PFSK-1 (cell line): ENCODE data around the gene MT1E.

ENCODE experiments used
- FOXP2 ChIP-seq: optimal IDR thresholded peaks from 2 replicates; pipeline ENCODE3; 2011; ENCODE audit warnings: borderline replicate concordance, control low read depth, inconsistent platforms; ENCODE audit not compliant: insufficient read depth; ENCODE audit errors: extremely low read length, extremely low read depth
- POLR2AphosphoS5 ChIP-seq: IDR thresholded peaks from 2 replicates; pipeline ENCODE4 v1.6.1; 2012; ENCODE audit warnings: low read depth, mild to moderate bottlenecking, control low read depth, low read length, moderate library complexity
- SIN3A ChIP-seq: IDR thresholded peaks from 2 replicates; pipeline ENCODE4 v1.6.1; 2012; ENCODE audit warnings: mild to moderate bottlenecking, low read length, moderate library complexity, borderline replicate concordance; ENCODE audit not compliant: insufficient read depth
- TAF1 ChIP-seq: IDR thresholded peaks from 2 replicates; pipeline ENCODE4 v1.6.1; 2012; ENCODE audit warnings: low read length, control low read depth, borderline replicate concordance; ENCODE audit not compliant: insufficient read depth
- TF ChIP-seq, protein P1 (sequence below), 2 experiments: IDR thresholded peaks; 2 replicates each; pipeline versions ENCODE4 v1.6.1 to v1.8.0; 2011 to 2012; ENCODE audit warnings: low read depth in 2 of 2, low read length in 2 of 2, control low read depth in 1 of 2, inconsistent platforms in 1 of 2, mild to moderate bottlenecking in 1 of 2, moderate library complexity in 1 of 2; ENCODE audit not compliant: insufficient read depth in 1 of 2

Gene MT1E

DNA sequence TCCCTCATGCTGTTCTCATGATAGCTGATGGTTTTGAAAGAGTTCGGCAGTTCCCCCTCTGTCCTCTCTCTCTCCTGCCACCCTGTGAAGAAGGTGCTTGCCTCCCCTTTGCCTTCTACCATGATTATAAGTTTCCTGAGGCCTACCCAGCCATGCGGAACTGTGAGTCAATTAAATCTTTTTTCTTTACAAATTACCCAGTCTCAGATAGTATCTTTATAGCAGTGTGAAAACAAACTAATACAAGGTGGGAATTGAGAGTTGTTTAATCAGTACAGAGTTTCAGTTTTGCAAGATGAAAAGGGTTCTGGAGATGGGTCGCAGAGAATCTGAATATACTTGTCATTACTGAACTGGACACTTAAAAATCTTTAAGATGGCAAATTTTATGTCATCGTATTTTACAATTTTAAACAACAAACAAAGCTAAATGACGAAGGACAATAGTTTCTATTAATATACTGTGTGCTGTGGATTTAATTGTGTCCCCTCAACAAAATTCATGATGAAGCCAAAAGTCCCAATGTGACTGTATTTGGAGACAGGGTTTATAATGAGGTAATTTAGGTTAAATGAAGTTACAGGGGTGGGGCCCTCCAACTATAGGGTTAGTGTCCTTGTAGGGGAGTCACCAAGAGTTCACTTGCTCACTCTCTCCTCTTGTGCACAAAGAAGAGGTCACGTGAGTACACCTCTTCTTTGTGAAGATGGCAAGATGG, 31.8 kb upstream of the MT1E start:
- TF ChIP-seq FOXP2 (no peak), TAF1 (no peak), POLR2AphosphoS5 (no peak), SIN3A (no peak)
- TF ChIP-seq, protein P1, sequence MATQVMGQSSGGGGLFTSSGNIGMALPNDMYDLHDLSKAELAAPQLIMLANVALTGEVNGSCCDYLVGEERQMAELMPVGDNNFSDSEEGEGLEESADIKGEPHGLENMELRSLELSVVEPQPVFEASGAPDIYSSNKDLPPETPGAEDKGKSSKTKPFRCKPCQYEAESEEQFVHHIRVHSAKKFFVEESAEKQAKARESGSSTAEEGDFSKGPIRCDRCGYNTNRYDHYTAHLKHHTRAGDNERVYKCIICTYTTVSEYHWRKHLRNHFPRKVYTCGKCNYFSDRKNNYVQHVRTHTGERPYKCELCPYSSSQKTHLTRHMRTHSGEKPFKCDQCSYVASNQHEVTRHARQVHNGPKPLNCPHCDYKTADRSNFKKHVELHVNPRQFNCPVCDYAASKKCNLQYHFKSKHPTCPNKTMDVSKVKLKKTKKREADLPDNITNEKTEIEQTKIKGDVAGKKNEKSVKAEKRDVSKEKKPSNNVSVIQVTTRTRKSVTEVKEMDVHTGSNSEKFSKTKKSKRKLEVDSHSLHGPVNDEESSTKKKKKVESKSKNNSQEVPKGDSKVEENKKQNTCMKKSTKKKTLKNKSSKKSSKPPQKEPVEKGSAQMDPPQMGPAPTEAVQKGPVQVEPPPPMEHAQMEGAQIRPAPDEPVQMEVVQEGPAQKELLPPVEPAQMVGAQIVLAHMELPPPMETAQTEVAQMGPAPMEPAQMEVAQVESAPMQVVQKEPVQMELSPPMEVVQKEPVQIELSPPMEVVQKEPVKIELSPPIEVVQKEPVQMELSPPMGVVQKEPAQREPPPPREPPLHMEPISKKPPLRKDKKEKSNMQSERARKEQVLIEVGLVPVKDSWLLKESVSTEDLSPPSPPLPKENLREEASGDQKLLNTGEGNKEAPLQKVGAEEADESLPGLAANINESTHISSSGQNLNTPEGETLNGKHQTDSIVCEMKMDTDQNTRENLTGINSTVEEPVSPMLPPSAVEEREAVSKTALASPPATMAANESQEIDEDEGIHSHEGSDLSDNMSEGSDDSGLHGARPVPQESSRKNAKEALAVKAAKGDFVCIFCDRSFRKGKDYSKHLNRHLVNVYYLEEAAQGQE (IDR thresholded peaks at IDR 0.05; ENCODE audit: insufficient read depth in 1 of 2, low read depth in 2 of 2, low read length in 2 of 2), result no peak

DNA sequence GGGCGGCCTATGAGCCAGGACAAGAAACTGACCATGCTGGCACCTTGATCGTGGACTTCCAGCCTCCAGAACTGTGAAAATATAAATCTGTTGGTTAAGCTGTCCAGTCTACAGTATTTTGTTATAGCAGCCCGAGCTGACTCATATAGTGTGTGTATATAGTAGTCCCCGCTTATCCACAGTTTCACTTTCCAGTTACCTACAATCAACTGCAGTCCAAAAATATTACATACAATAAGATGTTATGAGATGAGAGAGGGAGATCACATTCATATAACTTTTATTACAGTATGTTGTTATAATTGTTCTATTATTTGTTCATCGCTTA, 31.3 kb upstream of the MT1E start:
- TF ChIP-seq TAF1 (no peak), FOXP2 (no peak), POLR2AphosphoS5 (no peak), SIN3A (no peak)
- TF ChIP-seq, protein P1 (IDR thresholded peaks at IDR 0.05; ENCODE audit: insufficient read depth in 1 of 2, low read depth in 2 of 2, low read length in 2 of 2), result no peak

DNA sequence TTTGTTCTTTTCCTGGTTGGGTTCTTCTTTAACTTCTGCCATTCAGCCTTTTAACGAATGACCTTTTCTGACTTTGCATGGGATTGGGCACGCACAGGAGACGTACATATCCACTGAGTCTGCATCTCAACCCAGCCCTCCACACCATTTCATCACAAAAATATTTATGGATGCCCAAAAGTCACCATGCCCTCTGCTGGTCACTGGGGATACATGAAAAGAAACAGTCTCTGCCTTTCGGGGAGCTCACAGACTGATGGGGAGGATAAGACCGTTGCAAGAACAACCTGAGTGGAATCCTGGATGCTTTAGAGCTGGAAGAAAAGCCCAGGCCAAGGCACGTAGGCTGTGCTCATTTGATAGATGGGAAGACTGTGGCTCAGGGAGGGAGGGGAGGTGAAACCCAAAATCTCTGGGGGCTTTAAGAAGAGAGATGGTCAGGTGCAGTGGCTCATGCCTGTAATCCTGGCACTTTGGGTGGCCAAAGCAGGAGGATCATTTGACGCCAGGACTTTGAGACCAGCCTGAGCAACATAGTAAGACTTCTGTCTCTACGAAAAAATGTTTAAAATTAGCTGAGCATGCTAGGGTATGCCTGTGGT, 25.1 kb upstream of the MT1E start:
- TF ChIP-seq FOXP2 (no peak), SIN3A (no peak), TAF1 (no peak), POLR2AphosphoS5 (no peak)
- TF ChIP-seq, protein P1 (IDR thresholded peaks at IDR 0.05; ENCODE audit: insufficient read depth in 1 of 2, low read depth in 2 of 2, low read length in 2 of 2), result no peak

DNA sequence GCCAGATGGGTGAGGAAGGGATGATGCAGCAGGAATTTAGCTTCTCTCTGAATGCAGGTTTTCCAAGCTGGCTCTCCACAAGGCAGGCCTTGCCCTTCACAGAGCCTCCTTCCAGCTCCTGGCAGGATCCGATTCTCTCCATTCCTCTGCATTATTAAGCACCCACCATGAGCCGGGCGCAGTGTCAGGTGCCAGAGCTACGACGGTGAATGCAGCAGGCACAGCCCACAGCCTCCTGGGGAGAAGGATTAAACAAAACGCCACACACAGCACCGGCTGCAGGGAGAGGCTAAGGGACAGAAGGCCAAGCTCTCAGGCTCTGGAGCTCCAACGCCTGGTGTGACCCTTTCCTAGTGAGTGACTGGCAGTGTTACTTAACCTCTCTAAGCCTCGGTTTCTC, 24.3 kb upstream of the MT1E start:
- TF ChIP-seq TAF1 (no peak), POLR2AphosphoS5 (no peak), SIN3A (no peak), FOXP2 (no peak)
- TF ChIP-seq, protein P1 (IDR thresholded peaks at IDR 0.05; ENCODE audit: insufficient read depth in 1 of 2, low read depth in 2 of 2, low read length in 2 of 2), result no peak

DNA sequence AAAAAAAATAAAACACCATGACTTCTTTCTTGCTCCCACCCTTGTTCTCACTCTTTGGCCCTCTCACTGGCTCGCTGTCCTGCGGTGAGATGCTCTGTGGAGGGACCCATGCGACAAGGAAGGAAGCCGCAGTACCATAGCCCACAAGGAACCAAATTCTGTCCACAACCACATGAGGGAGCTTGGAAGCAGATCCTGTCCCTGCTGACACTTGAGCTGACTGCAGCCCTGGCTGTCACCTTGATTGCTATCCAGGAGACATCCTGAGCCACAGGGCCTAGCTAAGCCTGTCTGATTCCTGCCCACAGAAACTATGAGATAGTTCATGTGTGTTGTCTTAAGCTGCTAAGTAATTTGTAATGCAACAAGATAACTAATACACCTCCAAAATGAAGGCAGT, 22.0 kb upstream of the MT1E start:
- TF ChIP-seq POLR2AphosphoS5 (no peak), TAF1 (no peak), SIN3A (no peak), FOXP2 (no peak)
- TF ChIP-seq, protein P1 (IDR thresholded peaks at IDR 0.05; ENCODE audit: insufficient read depth in 1 of 2, low read depth in 2 of 2, low read length in 2 of 2), result no peak
